GM19238 (cell line): Measurements from ENCODE around the gene DAB2.
A peak's percentile ranks its signal among the peaks of the same experiment; 100 is the strongest.

ENCODE experiments used
- DNase-seq: peaks from one replicate; pipeline ENCODE4 v3.0.0; 2011; ENCODE audit warnings: low spot score; ENCODE audit not compliant: insufficient read length

The DAB2 gene

DNA sequence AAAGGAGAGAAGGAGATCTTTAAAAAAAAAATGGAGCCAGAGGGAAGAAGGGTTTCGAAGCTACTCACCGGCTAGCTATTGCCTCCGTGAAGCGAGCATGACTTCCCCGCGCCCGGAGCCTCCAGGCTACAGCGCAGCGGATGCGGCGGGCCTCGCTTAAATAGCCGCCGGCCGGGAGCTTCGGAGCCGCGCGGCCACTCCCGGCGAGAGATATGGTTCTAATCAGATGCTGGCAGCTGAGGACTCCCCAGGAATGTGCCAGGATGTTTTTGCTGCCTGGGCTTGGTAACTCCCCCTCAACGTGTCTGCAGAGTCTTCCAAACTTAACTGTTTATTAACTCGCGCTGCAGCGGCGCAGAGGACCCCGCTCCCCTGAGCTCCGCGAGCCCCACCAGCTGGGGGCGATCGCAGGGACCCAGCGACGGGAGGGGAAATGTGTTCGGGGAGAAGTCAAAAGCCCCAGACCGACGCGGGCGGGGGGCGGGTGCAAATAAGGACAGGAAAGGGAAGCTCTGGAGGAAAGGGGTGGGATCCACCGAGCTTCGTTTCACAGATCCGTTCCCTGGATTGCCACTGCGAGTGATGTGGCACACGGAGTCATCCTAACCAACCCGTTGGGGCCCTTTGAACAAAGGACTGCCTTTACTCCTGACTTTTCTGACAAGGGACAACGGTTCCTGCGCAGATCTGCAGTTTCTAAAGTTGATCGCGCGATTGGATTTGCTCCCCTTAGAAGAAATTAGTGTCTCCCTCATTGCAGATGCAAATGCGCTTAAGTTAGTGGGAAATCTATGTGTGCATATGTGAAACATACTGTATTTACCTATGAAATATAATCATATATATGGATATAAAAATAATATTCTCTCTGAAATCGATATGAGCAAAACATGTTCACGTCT, at the start of gene DAB2:
DAB2 (minus strand) TSS at position 245 of the 902 bp plus-strand sequence. CDS start 30,660 bp downstream, outside the sequence.
- no peak for DNase-seq

DNA sequence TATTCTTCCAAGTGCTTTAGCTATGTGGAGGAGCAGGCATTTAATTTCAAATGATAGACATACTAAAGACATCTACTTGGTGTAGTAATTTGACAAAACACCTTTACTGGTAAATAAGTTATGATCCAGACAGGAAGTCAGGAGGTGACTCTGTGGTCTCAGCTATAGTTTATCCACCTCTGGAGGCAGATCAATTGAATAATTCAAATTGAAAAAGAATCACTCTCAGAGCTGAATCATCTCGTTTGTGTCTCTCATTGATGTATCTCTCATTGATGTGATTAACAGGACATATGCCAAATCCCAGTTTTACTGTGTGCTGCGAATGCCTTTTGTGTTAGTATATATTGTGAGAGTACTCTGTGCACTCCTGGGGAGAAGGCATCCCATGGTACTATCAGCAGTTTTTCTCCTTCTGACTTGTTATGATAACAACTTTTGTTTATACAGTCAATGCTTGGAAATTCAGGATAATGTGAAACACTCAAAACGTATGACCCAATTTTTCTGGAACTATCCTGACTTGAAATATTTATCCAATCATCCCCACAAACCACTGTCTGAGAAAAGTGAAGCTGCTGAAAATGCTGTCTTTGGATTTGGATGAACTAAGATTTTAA, 48.5 kb upstream of the DAB2 start:
- no peak for DNase-seq

DNA sequence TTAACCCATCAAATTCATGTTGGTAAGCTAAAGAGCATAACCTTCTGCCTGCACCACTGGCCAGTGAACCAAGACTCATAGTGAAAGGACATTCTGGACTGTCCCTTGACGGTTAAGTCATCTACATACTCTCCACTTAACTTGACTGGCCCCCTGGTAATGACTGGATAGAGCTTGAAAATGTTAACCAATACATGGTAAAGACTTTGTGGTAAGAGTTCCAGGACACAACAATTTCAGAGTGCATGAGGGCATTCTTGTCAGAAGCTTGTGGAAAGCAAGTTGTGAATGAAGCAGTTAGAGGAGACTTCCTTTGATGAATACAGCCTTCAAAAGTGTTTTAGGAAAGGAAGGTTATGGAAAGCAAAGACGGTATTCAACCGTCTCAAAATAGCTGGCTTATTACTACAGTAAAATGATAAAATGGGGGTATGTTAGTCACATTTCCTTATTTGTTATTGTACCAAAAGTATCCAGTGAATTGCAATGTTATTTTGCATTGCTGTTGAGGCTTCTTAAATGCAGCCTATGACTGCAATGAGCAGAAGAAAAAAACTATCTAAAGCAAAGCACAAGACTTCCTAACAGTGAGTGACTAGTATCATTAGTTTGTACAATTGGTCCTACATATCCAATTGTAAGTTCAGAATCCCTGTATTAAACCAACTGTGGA, 47.2 kb upstream of the DAB2 start:
- DNase-seq = no peak

GRCh38 chr5:39470811-39471210, 46.0 kb upstream of the DAB2 start:
- no peak for DNase-seq

GRCh38 chr5:39469777-39470415, 45.1 kb upstream of the DAB2 start:
- no peak for DNase-seq

- no peak for DNase-seq
Measured at GRCh38 chr5:39469176-39469575, 44.4 kb upstream of the DAB2 start.

DNA sequence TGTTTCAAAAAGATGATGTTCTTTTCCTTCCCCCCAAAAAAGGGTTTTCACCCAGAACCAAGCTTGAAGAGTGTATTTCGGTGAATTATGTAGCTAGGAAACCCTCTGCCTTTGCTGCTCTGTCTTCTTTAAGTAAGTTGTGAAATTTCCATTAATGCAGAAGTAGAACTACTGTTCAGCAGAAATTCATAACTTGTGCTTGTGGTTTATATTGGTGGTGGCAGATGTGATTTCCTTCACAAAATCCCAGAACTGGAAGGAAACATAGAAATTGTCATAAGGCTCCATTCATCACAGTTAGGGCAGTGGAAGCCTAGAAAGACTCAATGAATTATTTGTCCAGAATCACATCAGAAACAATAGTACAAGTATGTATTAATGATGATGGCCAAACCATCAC, 42.1 kb upstream of the DAB2 start:
- no peak for DNase-seq

GRCh38 chr5:39465843-39466242, 41.1 kb upstream of the DAB2 start:
- no peak for DNase-seq

DNA sequence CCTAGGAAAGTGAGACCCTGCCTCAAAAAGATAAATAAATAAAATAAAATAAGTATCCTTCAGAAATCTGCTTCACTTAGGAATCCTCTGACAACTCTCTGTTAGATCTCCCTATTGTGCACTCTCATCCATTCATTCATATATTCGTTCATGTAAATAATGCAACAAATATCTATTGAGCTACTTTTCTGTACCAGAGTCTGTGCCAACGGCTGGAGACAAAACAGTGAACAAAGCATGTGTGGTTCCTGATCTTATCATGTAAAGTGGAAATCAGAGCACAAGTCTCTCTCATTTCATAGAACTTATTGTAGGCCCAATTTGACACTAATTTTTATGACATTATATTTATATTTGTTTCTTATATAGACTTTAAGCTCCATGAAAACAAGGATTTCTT, 40.3 kb upstream of the DAB2 start:
- no peak for DNase-seq

- DNase-seq = no peak
Measured at GRCh38 chr5:39464088-39464487, 39.3 kb upstream of the DAB2 start.

GRCh38 chr5:39462211-39462610, 37.4 kb upstream of the DAB2 start:
- no peak for DNase-seq

DNA sequence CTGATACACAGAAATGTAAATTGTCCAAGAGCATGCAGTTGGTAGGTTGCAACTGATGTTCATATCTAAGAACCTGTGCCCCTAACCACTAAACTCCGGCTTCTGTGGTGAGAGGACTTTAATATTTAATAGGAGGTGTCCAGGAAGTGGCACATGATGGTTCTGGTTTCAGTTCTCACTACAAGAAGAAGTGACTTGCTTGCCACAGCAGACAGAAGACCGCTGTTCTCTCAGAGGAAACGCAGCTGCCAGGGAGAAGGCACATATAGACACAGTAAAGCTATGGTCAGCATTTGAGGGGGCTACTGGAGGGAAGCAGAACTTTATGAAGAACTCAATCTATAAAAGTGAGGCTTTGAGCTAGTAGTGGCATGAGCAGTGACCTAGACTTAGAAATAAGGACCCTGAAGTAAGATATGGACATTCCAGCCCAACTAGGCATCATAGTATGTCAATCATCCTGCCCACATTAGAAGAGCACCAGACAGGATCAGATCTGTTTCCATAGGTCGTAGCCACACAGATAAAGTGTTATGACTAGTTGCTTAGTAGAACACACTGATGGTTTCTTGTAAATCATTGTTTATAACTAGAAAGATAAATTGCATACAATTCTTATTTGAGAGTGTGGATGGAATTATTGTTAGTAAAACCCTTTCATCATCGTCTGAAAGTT, 36.4 kb upstream of the DAB2 start:
- peak; percentile 7 for DNase-seq

GRCh38 chr5:39459907-39460306, 35.1 kb upstream of the DAB2 start:
- no peak for DNase-seq

GRCh38 chr5:39459071-39459470, 34.3 kb upstream of the DAB2 start:
- no peak for DNase-seq

- no peak for DNase-seq
Measured at GRCh38 chr5:39455645-39456044, 30.9 kb upstream of the DAB2 start.

GRCh38 chr5:39453606-39454005, 28.8 kb upstream of the DAB2 start:
- no peak for DNase-seq

GRCh38 chr5:39452846-39453245, 28.1 kb upstream of the DAB2 start:
- DNase-seq = no peak

GRCh38 chr5:39451276-39451941, 26.6 kb upstream of the DAB2 start:
- DNase-seq = no peak

- no peak for DNase-seq
Measured at GRCh38 chr5:39450487-39450886, 25.7 kb upstream of the DAB2 start.

DNA sequence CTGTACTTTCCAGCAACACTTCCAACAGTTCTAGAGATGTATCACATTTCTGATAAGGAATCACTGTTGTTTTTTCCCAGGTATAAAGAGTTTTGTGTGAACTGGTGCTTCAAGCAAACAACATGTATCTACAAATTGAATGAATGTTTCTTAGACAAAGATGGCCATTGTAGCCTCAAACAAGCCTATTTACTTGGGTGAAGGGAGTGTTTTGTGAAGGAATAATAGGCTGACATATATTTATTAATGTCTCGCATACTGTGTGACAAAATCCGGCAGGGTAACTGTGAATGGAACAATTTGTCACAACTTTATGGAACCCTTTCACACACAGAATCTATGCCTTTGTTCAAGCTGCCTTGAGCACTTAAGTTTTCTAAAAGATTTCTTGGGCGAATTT, 24.8 kb upstream of the DAB2 start:
- DNase-seq = no peak
